ENCODE data around the gene S100A3.
"Not testable (repeated sequence)": the region's sequence is repeated elsewhere in the genome, so short reads cannot be mapped to it uniquely, and the experiment has no call there.

- not testable (repeated sequence) for TF ChIP-seq ZNF235 (CRISPR knock-in tag; IDR thresholded peaks at IDR 0.05; ENCODE audit: borderline replicate concordance); CHD2 (IDR thresholded peaks at IDR 0.05; ENCODE audit: low read depth, low read length); FOXA1 (IDR thresholded peaks at IDR 0.05); FOXA1 (CRISPR knock-in tag; IDR thresholded peaks at IDR 0.05); FOSL2 (CRISPR knock-in tag; IDR thresholded peaks at IDR 0.05)
- TF ChIP-seq, protein P1, sequence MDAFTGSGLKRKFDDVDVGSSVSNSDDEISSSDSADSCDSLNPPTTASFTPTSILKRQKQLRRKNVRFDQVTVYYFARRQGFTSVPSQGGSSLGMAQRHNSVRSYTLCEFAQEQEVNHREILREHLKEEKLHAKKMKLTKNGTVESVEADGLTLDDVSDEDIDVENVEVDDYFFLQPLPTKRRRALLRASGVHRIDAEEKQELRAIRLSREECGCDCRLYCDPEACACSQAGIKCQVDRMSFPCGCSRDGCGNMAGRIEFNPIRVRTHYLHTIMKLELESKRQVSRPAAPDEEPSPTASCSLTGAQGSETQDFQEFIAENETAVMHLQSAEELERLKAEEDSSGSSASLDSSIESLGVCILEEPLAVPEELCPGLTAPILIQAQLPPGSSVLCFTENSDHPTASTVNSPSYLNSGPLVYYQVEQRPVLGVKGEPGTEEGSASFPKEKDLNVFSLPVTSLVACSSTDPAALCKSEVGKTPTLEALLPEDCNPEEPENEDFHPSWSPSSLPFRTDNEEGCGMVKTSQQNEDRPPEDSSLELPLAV (CRISPR knock-in tag; conservative IDR thresholded peaks at IDR 0.05; ENCODE audit: low read depth): not testable (repeated sequence)
- TF ChIP-seq, protein P2, sequence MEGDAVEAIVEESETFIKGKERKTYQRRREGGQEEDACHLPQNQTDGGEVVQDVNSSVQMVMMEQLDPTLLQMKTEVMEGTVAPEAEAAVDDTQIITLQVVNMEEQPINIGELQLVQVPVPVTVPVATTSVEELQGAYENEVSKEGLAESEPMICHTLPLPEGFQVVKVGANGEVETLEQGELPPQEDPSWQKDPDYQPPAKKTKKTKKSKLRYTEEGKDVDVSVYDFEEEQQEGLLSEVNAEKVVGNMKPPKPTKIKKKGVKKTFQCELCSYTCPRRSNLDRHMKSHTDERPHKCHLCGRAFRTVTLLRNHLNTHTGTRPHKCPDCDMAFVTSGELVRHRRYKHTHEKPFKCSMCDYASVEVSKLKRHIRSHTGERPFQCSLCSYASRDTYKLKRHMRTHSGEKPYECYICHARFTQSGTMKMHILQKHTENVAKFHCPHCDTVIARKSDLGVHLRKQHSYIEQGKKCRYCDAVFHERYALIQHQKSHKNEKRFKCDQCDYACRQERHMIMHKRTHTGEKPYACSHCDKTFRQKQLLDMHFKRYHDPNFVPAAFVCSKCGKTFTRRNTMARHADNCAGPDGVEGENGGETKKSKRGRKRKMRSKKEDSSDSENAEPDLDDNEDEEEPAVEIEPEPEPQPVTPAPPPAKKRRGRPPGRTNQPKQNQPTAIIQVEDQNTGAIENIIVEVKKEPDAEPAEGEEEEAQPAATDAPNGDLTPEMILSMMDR (CRISPR knock-in tag; IDR thresholded peaks at IDR 0.05): not testable (repeated sequence)
These were observed 39.0 kb upstream of the S100A3 start for GRCh38 chr1:153588033-153588432.

Data from HepG2 (cell line).